K562 (cell line): ENCODE results near the gene QKI. TPM values are rescaled to one million over a fixed set of nuclear protein-coding genes. Genes with fewer than 3 reads are reported as not detected.

Source experiments
- ATAC-seq: fragments of 200-7000 bp; cut with Tn5 transposase; 3 replicates; pipeline ENCODE4 v1.9.1; 2020; ENCODE audit warnings: moderate library complexity
- BruUV-seq: library from RNA; stranded (reverse); fragments of 400-500 nt; replicated peaks from 2 replicates; lab custom pipeline; 2021; lab: Mats Ljungman, UMichigan
- CTCF ChIA-PET: fragments of 300-600 bp; formaldehyde crosslinking; extraction: SDS; loops from one replicate; lab custom pipeline; 2021; ENCODE audit warnings: low intra/inter-chr PET ratio; lab: Yijun Ruan, JAX
- POLR2A ChIA-PET: fragments of 300-600, 350-650 bp; sonication (Branson Sonifier 250); formaldehyde crosslinking; extraction: SDS; loops from one replicate; lab custom pipeline; 2021; ENCODE audit warnings: antibody characterized with exemption, inconsistent platforms; lab: Yijun Ruan, JAX
- DNase-seq, 4 experiments: peaks; one replicate each; pipeline versions ENCODE4 v3.0.0 to v3.0.0-alpha.2; 2011 to 2018; ENCODE audit warnings: low spot score in 3 of 4, mixed read lengths in 3 of 4; ENCODE audit errors: extremely low read depth in 1 of 4
- FAIRE-seq: peaks from 2 replicates; lab custom pipeline; 2011; peaks lifted over from hg19 to GRCh38; lab: Jason Lieb, UNC
- H2AFZ ChIP-seq: 2 replicates; pipeline ENCODE4 v1.6.0; 2011; ENCODE audit warnings: low read depth, low read length, control low read depth, inconsistent platforms
- H3K27ac ChIP-seq: fragments of 200-600 bp; 3 replicates; pipeline ENCODE4 v1.8.0; 2011; ENCODE audit warnings: low read depth, mild to moderate bottlenecking, control low read depth, inconsistent platforms, low read length, moderate library complexity, mixed read lengths; ENCODE audit errors: extremely low read depth
- H3K27me3 ChIP-seq, 2 experiments: fragments of 300-600 bp in 1 of 2; 2 replicates in 1 of 2; 3 replicates in 1 of 2; pipeline versions ENCODE4 v1.6.0 to v1.8.0; 2011; ENCODE audit warnings: inconsistent platforms in 2 of 2, low read length in 2 of 2, mild to moderate bottlenecking in 1 of 2, mixed read lengths in 1 of 2, moderate library complexity in 1 of 2; ENCODE audit not compliant: control insufficient read depth in 2 of 2, insufficient read depth in 2 of 2
- H3K36me3 ChIP-seq: fragments of 300-600 bp; 3 replicates; pipeline ENCODE4 v1.8.0; 2011; ENCODE audit warnings: mild to moderate bottlenecking, low read length, inconsistent platforms; ENCODE audit not compliant: control insufficient read depth, insufficient read depth
- H3K4me1 ChIP-seq, 2 experiments: fragments of 200-600 bp in 1 of 2; replicated peaks in 1 of 2; 2 replicates in 1 of 2; 3 replicates in 1 of 2; pipeline versions ENCODE4 v1.5.1 to v1.8.0; 2011; ENCODE audit warnings: inconsistent platforms in 2 of 2, low read length in 2 of 2, mild to moderate bottlenecking in 1 of 2, mixed read lengths in 1 of 2, moderate library complexity in 1 of 2; ENCODE audit not compliant: control insufficient read depth in 2 of 2, insufficient read depth in 2 of 2
- H3K4me2 ChIP-seq: 2 replicates; pipeline ENCODE4 v1.6.1; 2011; ENCODE audit warnings: low read length, control low read depth, inconsistent platforms, mixed read lengths; ENCODE audit not compliant: insufficient read depth
- H3K4me3 ChIP-seq: fragments of 200-600 bp; sonication (generic), shearing (Covaris generic); 2 replicates; pipeline ENCODE4 v1.5.1; 2016; ENCODE audit warnings: control low read depth, inconsistent platforms
- H3K79me2 ChIP-seq: fragments of 200-600 bp; 3 replicates; pipeline ENCODE4 v1.8.0; 2011; ENCODE audit warnings: low read length, inconsistent platforms; ENCODE audit not compliant: control insufficient read depth, insufficient read depth
- H3K9ac ChIP-seq, 2 experiments: 2 replicates each; pipeline versions ENCODE4 v1.6.0 to v1.6.1; 2011; ENCODE audit warnings: low read depth in 2 of 2, low read length in 2 of 2, control low read depth in 1 of 2, inconsistent platforms in 1 of 2, mild to moderate bottlenecking in 1 of 2, mixed read lengths in 1 of 2; ENCODE audit not compliant: insufficient read depth in 1 of 2
- H3K9me1 ChIP-seq: one replicate; pipeline ENCODE4 v1.6.0; 2011; ENCODE audit warnings: inconsistent platforms, mild to moderate bottlenecking, low read length, moderate library complexity; ENCODE audit not compliant: control insufficient read depth, insufficient read depth
- H3K9me3 ChIP-seq: replicated peaks from 2 replicates; pipeline ENCODE4 v1.5.1; 2011; ENCODE audit warnings: low read depth, low read length, inconsistent platforms; ENCODE audit not compliant: control insufficient read depth, insufficient read depth
- H4K20me1 ChIP-seq: replicated peaks from 2 replicates; pipeline ENCODE4 v1.6.1; 2011; ENCODE audit warnings: low read length, inconsistent platforms, mixed read lengths; ENCODE audit not compliant: control insufficient read depth, insufficient read depth
- BRF2 ChIP-seq: IDR thresholded peaks from 3 replicates; pipeline ENCODE4 v1.6.1; 2011; ENCODE audit warnings: borderline replicate concordance, mild to moderate bottlenecking; ENCODE audit not compliant: insufficient read length, insufficient read depth
- HNRNPUL1 ChIP-seq: fragments of 200-400 bp; formaldehyde crosslinking; IDR thresholded peaks from 2 replicates; pipeline ENCODE4 v1.6.1; 2017; ENCODE audit warnings: low read length
- REST ChIP-seq, 2 experiments: fragments of 450-650 bp; formaldehyde crosslinking in 1 of 2; IDR thresholded peaks; 2 replicates each; pipeline versions ENCODE4 v1.4.0 to v1.6.1; 2014 to 2020; ENCODE audit warnings: mild to moderate bottlenecking in 2 of 2, borderline replicate concordance in 1 of 2, low read depth in 1 of 2
- SUPT5H ChIP-seq: fragments of 450-650 bp; IDR thresholded peaks from 2 replicates; pipeline ENCODE4 v1.6.1; 2016
- TCF15 ChIP-seq: fragments of 250-450 bp; sonication (Bioruptor Pico); IDR thresholded peaks from 2 replicates; pipeline ENCODE4 v1.8.0; 2022; ENCODE audit warnings: moderate library complexity, mild to moderate bottlenecking, inconsistent platforms
- XRCC5 ChIP-seq: fragments of 200-400 bp; formaldehyde crosslinking; IDR thresholded peaks from 2 replicates; pipeline ENCODE4 v1.6.1; 2017; ENCODE audit warnings: low read depth, mild to moderate bottlenecking, low read length
- ZNF408 ChIP-seq: fragments of 250-450 bp; sonication (Bioruptor Pico); IDR thresholded peaks from 2 replicates; pipeline ENCODE4 v1.4.0; 2020; ENCODE audit warnings: low read depth, mild to moderate bottlenecking, moderate library complexity
- WGBS: fragments of 100-300 bp; shearing (Covaris generic); methylation state at CpG from one replicate; pipeline ENCODE4 v1.1.6; 2016; ENCODE audit warnings: low coverage, mixed read lengths; ENCODE audit not compliant: insufficient coverage; ENCODE audit errors: missing lambda C conversion rate; 5-methylcytosine and 5-hydroxymethylcytosine counted together
- in situ Hi-C: fragments of 300-500 bp; cut with MboI; formaldehyde crosslinking; loops from 4 replicates; pipeline ENCODE4 v1.15.0; 2018; ENCODE audit warnings: inconsistent platforms, mixed read lengths
- intact Hi-C: fragments of 100-400 bp; cut with micrococcal nuclease; formaldehyde crosslinking; loops from 2 replicates; pipeline ENCODE4 v1.14.2; 2022
- polyA plus RNA-seq, 8 experiments: library from polyadenylated mRNA; depleted of rRNA in 4 of 8; stranded (reverse) in 5 of 8; unstranded in 3 of 8; fragments of >200 nt; fragmentation: Nextera tagmentation in 2 of 8; fragmentation: Illumina TruSeq in 1 of 8; extraction: Ambion mirVana in 2 of 8; extraction: Trizol in 1 of 8; gene quantifications; 2 replicates each; pipeline versions ENCODE4 v1.2.1 to v1.2.3, GENCODE V29; 2011 to 2014; ENCODE audit warnings: inconsistent platforms in 1 of 8, missing spikeins in 1 of 8
- total RNA-seq, 7 experiments: library from RNA; depleted of rRNA in 6 of 7; stranded (reverse); fragments of >200 nt in 6 of 7; fragmentation: Illumina TruSeq in 2 of 7; extraction: Trizol in 2 of 7; gene quantifications; 2 replicates each; pipeline versions ENCODE4 v1.2.1 to v1.2.3, GENCODE V29; 2011 to 2021; ENCODE audit warnings: low replicate concordance in 1 of 7
- TF ChIP-seq, protein P1 (sequence below): fragments of 250-450 bp; sonication (Bioruptor Pico); IDR thresholded peaks from 2 replicates; pipeline ENCODE4 v1.9.0; 2021; ENCODE audit warnings: mild to moderate bottlenecking

Gene QKI
- total and polyA plus RNA-seq, 9 of the 15 experiments (the other 6 are each of a cell fraction or from before 2014, with no cell fraction given), result 20.4 to 215 (median 123) TPM

- ChIA-PET POLR2A (interaction anchor here (1.2 kb wide), 1 partner anchor 128 kb away, joined by 3 read pairs; no protein-coding TSS in a partner anchor), CTCF (no interaction called here)
- Histone ChIP-seq H2AFZ (no peak overlapping the region), H3K36me3 (no peaks in the 10 kb centered on the region), H3K4me1 (peaks cover 0 to 3% of the 10 kb centered on the region in 2 experiments; a peak in 2 of 5 replicates), H3K9me1 (no peaks in the 10 kb centered on the region), H3K79me2 (no peaks in the 10 kb centered on the region), H3K27ac (no peak overlapping the region), H3K4me2 (no peak overlapping the region), H3K9me3 (no peaks in the 10 kb centered on the region), H3K9ac (no peak overlapping the region), H4K20me1 (no peaks in the 10 kb centered on the region), H3K27me3 (peaks cover 12 to 25% of the 10 kb centered on the region in 2 experiments), H3K4me3 (no peak overlapping the region)
- intact Hi-C loops (no loop called here), in situ Hi-C loops (no loop called here)
- DNase-seq (no peak), ATAC-seq (no peak), FAIRE-seq (no peak)
- TF ChIP-seq BRF2, result no peak
- no peak for TF ChIP-seq SUPT5H
- TF ChIP-seq ZNF408 (CRISPR knock-in tag), result no peak
- no peak for TF ChIP-seq TCF15
- TF ChIP-seq, protein P1, sequence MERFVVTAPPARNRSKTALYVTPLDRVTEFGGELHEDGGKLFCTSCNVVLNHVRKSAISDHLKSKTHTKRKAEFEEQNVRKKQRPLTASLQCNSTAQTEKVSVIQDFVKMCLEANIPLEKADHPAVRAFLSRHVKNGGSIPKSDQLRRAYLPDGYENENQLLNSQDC (CRISPR knock-in tag), result no peak
- TF ChIP-seq XRCC5, result no peak
- no peak for TF ChIP-seq REST (IDR thresholded peaks at IDR 0.05; ENCODE audit: borderline replicate concordance)
- TF ChIP-seq REST (CRISPR knock-in tag; IDR thresholded peaks at IDR 0.05; ENCODE audit: low read depth), result no peak
- TF ChIP-seq HNRNPUL1, result no peak
- BruUV-seq, result no TSS peak
- WGBS, result 21% methylated on average over 3 of the region's 3 CpGs
These were observed 18.7 kb upstream of the QKI start for GRCh38 chr6:163395831-163396185.
